GM19395 (cell line): ENCODE results near the gene SFMBT2.
A peak's percentile ranks its signal among the peaks of the same experiment; 100 is the strongest.

ENCODE experiments used
- ATAC-seq: cut with Tn5 transposase; IDR thresholded peaks from one replicate; pipeline ENCODE4 v1.9.1; 2021; ENCODE audit warnings: mild to moderate bottlenecking, moderate library complexity; ENCODE audit not compliant: unreplicated experiment

SFMBT2 gene

GRCh38 chr10:7161484-7162250 is 249.2 kb downstream of the SFMBT2 start:
- ATAC-seq: no peak

GRCh38 chr10:7159928-7160327 is 250.9 kb downstream of the SFMBT2 start:
- no peak for ATAC-seq

- ATAC-seq: no peak
Observed at GRCh38 chr10:7159517-7159916, 251.3 kb downstream of the SFMBT2 start.

GRCh38 chr10:7157091-7157490 is 253.7 kb downstream of the SFMBT2 start:
- ATAC-seq: no peak

GRCh38 chr10:7153750-7154149 is 257.1 kb downstream of the SFMBT2 start:
- ATAC-seq: no peak

- ATAC-seq: no peak
Observed at GRCh38 chr10:7152982-7153381, 257.9 kb downstream of the SFMBT2 start.

DNA sequence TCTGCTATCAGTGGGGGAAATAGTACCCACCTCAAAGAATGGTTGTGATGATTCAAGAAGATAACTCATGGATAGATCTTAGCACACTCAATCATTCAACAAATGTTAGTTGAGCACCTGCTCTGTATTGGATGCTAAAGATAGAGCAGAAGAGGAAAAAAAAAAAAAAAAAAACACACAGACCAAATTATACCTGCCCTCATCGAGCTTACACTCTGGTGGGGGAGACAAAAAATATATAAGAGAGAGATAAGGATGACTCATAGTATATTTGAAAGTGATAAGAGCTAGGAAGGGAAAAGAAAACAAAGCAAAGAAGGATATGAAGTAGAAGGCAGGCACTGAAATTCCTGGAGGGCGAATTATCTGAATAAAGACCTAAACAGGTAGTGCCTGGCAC is 258.5 kb downstream of the SFMBT2 start:
- no peak for ATAC-seq

DNA sequence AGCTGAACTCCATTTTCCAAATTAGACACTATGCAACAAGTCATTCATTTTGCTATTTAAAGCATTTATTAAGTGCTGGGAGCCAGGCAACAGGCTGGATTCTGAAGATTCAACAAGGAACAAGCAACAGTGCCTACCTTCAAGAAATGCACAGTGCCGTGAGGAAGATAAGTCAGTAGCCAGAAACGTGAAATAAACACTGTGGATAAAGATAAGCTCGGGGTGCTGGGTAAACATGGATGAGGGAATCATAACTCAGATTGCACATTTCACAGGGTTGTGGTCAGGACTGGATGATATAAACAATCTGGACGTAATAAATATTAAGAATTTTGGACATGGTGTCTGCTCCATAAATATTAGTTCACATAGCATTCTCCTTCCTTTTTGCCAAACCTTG is 259.3 kb downstream of the SFMBT2 start:
- ATAC-seq: no peak

DNA sequence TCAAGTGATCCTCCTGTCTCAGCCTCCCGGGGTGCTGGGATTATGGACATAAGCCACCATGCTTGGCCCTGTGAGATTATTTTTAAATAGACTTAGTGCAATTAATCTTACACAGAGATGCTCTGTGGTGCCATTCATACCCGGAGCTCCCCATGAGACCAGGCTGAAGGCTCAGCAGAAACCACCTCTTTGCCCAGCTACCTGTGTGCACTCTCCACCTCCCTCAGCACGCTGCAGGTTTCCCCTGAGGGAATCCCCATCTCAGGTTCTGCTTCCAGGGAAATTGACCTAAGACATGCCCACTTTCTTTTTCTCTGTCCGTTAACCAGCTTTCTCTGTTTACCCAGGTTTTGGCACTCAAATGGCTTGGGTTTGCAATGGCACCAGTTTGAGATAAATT is 260.5 kb downstream of the SFMBT2 start:
- ATAC-seq: no peak

GRCh38 chr10:7146189-7146588 is 264.6 kb downstream of the SFMBT2 start:
- no peak for ATAC-seq

DNA sequence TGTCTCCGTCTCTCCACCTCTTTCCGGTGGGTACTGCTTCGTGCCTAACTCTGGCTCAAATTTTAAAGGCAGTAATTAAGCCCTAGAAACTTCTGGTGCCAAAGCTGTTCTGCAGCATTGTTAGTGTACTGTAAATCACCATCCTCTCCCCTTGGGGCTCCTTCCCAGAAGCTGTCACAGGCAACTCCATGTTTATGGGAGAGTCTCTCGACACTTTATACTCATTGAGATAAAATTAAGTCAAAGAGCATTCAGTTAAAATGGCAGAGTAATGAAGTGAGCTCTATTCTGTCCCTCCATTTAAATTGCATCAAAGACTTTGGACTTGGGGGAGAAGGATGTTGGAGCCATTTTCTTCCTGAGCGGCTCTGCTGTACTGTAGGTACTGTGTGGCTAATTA is 274.8 kb downstream of the SFMBT2 start:
- no peak for ATAC-seq

- ATAC-seq: no peak
Observed at GRCh38 chr10:7135188-7135587, 275.6 kb downstream of the SFMBT2 start.

DNA sequence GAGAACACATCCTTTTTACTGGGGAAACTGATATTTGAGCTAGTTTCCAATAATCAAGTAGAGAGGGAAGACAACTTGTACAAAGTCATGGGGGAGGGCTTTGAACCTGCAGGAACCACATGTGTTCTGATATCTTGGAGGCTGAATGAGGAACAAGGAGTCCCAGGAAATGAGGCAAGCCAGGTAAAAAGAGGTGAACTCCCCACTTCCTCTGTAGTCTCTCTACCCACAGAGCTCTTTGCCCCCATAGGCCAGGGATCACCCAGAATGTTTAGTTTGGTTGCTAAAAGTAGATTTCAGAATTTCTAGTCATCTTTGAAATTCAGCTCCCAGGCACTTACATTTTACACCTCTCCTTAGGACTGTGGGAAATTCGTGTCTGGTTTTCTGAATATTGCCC is 276.4 kb downstream of the SFMBT2 start:
- ATAC-seq: no peak

DNA sequence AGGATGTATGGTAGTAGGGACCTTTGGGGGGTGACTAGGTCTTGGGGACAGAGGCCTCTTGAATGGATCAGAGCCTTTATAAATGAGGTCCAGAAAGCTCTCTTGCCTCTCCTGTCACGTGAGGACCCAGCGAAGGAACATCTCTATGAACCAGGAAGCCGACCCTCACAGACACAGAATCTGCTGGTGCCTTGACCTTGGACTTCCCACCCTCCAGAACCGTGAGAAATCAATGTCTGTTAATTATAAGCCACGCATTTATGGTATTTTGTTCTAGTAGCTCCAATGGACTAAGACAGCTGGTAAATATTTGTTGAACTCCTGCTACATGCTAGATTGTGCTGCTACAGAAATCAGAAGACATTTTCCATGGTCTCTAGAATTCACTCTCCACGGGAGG is 276.9 kb downstream of the SFMBT2 start:
- ATAC-seq: no peak

GRCh38 chr10:7133278-7133677 is 277.6 kb downstream of the SFMBT2 start:
- ATAC-seq: no peak

GRCh38 chr10:7130191-7130911 is 280.5 kb downstream of the SFMBT2 start:
- no peak for ATAC-seq

- no peak for ATAC-seq
Observed at GRCh38 chr10:7123774-7124173, 287.1 kb downstream of the SFMBT2 start.

- no peak for ATAC-seq
Observed at GRCh38 chr10:7122561-7122960, 288.3 kb downstream of the SFMBT2 start.

DNA sequence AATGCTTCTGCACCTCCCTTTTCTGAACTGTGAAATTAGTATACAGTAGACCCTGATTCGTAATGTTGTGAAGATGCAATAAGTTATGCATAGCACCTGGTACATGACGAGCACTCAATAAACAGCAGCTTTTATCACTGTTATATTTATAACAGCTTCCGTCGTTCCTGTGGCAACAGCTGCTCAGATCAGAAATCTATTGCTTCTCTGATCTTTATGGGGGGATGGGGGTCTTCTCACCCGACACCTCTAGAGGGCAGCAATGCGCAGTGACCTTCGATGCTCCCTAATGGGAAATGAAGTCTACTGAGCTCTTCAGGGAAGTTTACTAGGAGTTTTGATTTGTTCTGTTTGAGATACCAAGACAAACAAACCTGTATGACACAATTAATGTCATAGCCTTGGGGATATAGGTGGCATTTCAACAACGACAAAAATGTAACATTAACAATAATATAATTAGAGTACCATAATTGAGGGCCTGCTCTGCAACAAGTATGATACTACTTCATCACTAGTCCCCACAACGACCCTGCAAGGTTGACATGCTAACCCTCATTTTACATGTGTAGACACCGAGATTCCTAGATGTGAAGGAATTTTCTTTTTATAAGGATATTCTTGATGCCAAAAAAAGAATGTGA is 289.6 kb downstream of the SFMBT2 start:
- ATAC-seq: peak; percentile 80

- ATAC-seq: no peak
Observed at GRCh38 chr10:7119325-7120015, 291.4 kb downstream of the SFMBT2 start.
